ENCODE measurements around the gene TSPOAP1. TPM values are rescaled to one million over a fixed set of nuclear protein-coding genes. Genes with fewer than 3 reads are reported as not detected.

The TSPOAP1 gene
- total RNA-seq, 2 donors from 2014 or later: 22.6 to 26.3 TPM

GRCh38 chr17:58308173-58308984, 20.2 kb downstream of the TSPOAP1 start:
- H3K27ac ChIP-seq: no peak overlapping the region
- H3K9me3 ChIP-seq: no peaks in the 10 kb centered on the region
- H3K27me3 ChIP-seq (replicated peaks; ENCODE audit: insufficient read depth): no peaks in the 10 kb centered on the region
- no peak for DNase-seq (ENCODE audit: low spot score)
- peaks cover 5% of the 10 kb centered on the region for H3K36me3 ChIP-seq
- H3K4me1 ChIP-seq (ENCODE audit: control insufficient read depth in 1 of 2, low read depth in 2 of 2): no peaks in the 10 kb centered on the region
- ATAC-seq (ENCODE audit: insufficient number of reproducible peaks, low FRiP score, low read depth): no peak
- no peak overlapping the region for H3K4me3 ChIP-seq
- no peak for TF ChIP-seq CTCF (IDR thresholded peaks at IDR 0.05)

GRCh38 chr17:58307468-58308172, 21.0 kb downstream of the TSPOAP1 start:
- no peaks in the 10 kb centered on the region for H3K4me1 ChIP-seq (ENCODE audit: control insufficient read depth in 1 of 2, low read depth in 2 of 2)
- peaks cover 5% of the 10 kb centered on the region for H3K36me3 ChIP-seq
- ATAC-seq (ENCODE audit: insufficient number of reproducible peaks, low FRiP score, low read depth) (no peak), DNase-seq (ENCODE audit: low spot score) (no peak)
- no peak for TF ChIP-seq CTCF (IDR thresholded peaks at IDR 0.05)
- H3K4me3 ChIP-seq: no peak overlapping the region
- H3K27me3 ChIP-seq (replicated peaks; ENCODE audit: insufficient read depth): no peaks in the 10 kb centered on the region
- H3K9me3 ChIP-seq: no peaks in the 10 kb centered on the region
- no peak overlapping the region for H3K27ac ChIP-seq

- H3K9me3 ChIP-seq: no peaks in the 10 kb centered on the region
- DNase-seq (ENCODE audit: low spot score): no peak
- no peak overlapping the region for H3K27ac ChIP-seq
- peaks cover 5% of the 10 kb centered on the region for H3K36me3 ChIP-seq
- H3K4me1 ChIP-seq (ENCODE audit: control insufficient read depth in 1 of 2, low read depth in 2 of 2): no peaks in the 10 kb centered on the region
- no peak overlapping the region for H3K4me3 ChIP-seq
- ATAC-seq (ENCODE audit: insufficient number of reproducible peaks, low FRiP score, low read depth): no peak
- H3K27me3 ChIP-seq (replicated peaks; ENCODE audit: insufficient read depth): no peaks in the 10 kb centered on the region
- TF ChIP-seq CTCF (IDR thresholded peaks at IDR 0.05): no peak
Observed at GRCh38 chr17:58306131-58306951, 22.3 kb downstream of the TSPOAP1 start.

GRCh38 chr17:58305626-58306025, 23.0 kb downstream of the TSPOAP1 start:
- Histone ChIP-seq H3K9me3 (no peaks in the 10 kb centered on the region), H3K36me3 (no peaks in the 10 kb centered on the region), H3K4me3 (no peak overlapping the region), H3K27ac (no peak overlapping the region), H3K4me1 (ENCODE audit: control insufficient read depth in 1 of 2, low read depth in 2 of 2) (no peaks in the 10 kb centered on the region), H3K27me3 (replicated peaks; ENCODE audit: insufficient read depth) (no peaks in the 10 kb centered on the region)
- DNase-seq (ENCODE audit: low spot score): no peak
- no peak for TF ChIP-seq CTCF (IDR thresholded peaks at IDR 0.05)
- no peak for ATAC-seq (ENCODE audit: insufficient number of reproducible peaks, low FRiP score, low read depth)
